Fibroblast of lung (primary cell): ENCODE results near the gene HSD11B1L.

Experiments
- EZH2 ChIP-seq: IDR thresholded peaks from 2 replicates; pipeline ENCODE4 v1.5.1; 2012; ENCODE audit warnings: low read length, control low read depth, mild to moderate bottlenecking; ENCODE audit errors: missing control alignments
- TF ChIP-seq, protein P1 (sequence below), 2 donors: IDR thresholded peaks in 1 of 2; conservative IDR thresholded peaks in 1 of 2; 1 replicate in 1 of 2; 2 replicates in 1 of 2; pipeline ENCODE4 v1.5.1; 2011 to 2012; ENCODE audit warnings: low read length in 2 of 2, control low read depth in 1 of 2, inconsistent platforms in 1 of 2, low read depth in 1 of 2, mild to moderate bottlenecking in 1 of 2

DNA sequence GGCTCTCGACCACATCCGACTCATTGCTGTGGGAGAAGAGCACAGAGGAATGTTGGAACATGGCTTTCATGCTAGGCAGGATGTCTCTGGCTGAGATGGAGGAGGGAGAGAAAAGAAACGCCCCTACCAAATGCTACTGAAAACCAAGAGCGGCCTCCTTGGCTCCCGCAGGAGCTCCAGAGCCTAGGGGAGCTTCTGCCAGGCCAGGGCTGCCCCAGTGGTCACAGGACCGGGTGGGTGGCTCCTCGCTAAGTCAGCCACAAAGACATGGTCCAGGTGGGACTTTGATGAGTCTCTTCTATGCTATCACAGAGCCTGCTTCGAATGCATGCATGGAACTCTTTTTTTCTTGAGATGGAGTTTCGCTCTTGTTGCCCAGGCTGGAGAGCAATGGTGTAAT is 32.4 kb downstream of the HSD11B1L start:
- TF ChIP-seq, protein P1, sequence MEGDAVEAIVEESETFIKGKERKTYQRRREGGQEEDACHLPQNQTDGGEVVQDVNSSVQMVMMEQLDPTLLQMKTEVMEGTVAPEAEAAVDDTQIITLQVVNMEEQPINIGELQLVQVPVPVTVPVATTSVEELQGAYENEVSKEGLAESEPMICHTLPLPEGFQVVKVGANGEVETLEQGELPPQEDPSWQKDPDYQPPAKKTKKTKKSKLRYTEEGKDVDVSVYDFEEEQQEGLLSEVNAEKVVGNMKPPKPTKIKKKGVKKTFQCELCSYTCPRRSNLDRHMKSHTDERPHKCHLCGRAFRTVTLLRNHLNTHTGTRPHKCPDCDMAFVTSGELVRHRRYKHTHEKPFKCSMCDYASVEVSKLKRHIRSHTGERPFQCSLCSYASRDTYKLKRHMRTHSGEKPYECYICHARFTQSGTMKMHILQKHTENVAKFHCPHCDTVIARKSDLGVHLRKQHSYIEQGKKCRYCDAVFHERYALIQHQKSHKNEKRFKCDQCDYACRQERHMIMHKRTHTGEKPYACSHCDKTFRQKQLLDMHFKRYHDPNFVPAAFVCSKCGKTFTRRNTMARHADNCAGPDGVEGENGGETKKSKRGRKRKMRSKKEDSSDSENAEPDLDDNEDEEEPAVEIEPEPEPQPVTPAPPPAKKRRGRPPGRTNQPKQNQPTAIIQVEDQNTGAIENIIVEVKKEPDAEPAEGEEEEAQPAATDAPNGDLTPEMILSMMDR (conservative IDR thresholded peaks at IDR 0.05 in 1 of 2, IDR thresholded peaks at IDR 0.05 in 1 of 2; ENCODE audit: low read depth in 1 of 2, low read length in 2 of 2) = no peak
- TF ChIP-seq EZH2 = no peak
